Measurements from ENCODE around the gene FAM20A.

FAM20A gene

GRCh38 chr17:68600931-68601564, at the start of gene FAM20A:
FAM20A (minus strand) TSS chr17:68601367; CDS start chr17:68600666, 701 bp downstream.
- DNase-seq = no peak

- DNase-seq = no peak
Observed at GRCh38 chr17:68649324-68649723, 48.2 kb upstream of the FAM20A start.

- no peak for DNase-seq
Observed at GRCh38 chr17:68646626-68647526, 45.7 kb upstream of the FAM20A start.

GRCh38 chr17:68642118-68642412, 40.9 kb upstream of the FAM20A start:
- DNase-seq = no peak

- no peak for DNase-seq
Observed at GRCh38 chr17:68641276-68642117, 40.3 kb upstream of the FAM20A start.

- DNase-seq = no peak
Observed at GRCh38 chr17:68640242-68640989, 39.2 kb upstream of the FAM20A start.

- DNase-seq = no peak
Observed at GRCh38 chr17:68634345-68634876, 33.2 kb upstream of the FAM20A start.

- no peak for DNase-seq
Observed at GRCh38 chr17:68628576-68628957, 27.4 kb upstream of the FAM20A start.

GRCh38 chr17:68627956-68628575, 26.9 kb upstream of the FAM20A start:
- DNase-seq = no peak

GRCh38 chr17:68624381-68624780, 23.2 kb upstream of the FAM20A start:
- no peak for DNase-seq

GRCh38 chr17:68623811-68624210, 22.6 kb upstream of the FAM20A start:
- no peak for DNase-seq

GRCh38 chr17:68622423-68622822, 21.3 kb upstream of the FAM20A start:
- DNase-seq = no peak

GRCh38 chr17:68621065-68621464, 19.9 kb upstream of the FAM20A start:
- no peak for DNase-seq

GRCh38 chr17:68616334-68616733, 15.2 kb upstream of the FAM20A start:
- DNase-seq = no peak

- no peak for DNase-seq
Observed at GRCh38 chr17:68614718-68615117, 13.6 kb upstream of the FAM20A start.

- peak; percentile 23 for DNase-seq
Observed at GRCh38 chr17:68613739-68614298, 12.7 kb upstream of the FAM20A start.

- DNase-seq = no peak
Observed at GRCh38 chr17:68612923-68613292, 11.7 kb upstream of the FAM20A start.

GRCh38 chr17:68612209-68612922, 11.2 kb upstream of the FAM20A start:
- DNase-seq = no peak

- DNase-seq = no peak
Observed at GRCh38 chr17:68611353-68612208, 10.4 kb upstream of the FAM20A start.

GRCh38 chr17:68610554-68610953, 9.4 kb upstream of the FAM20A start:
- no peak for DNase-seq
